ENCODE measurements around the gene ASB3.
A peak's percentile ranks its signal among the peaks of the same experiment; 100 is the strongest.
"Not testable (repeated sequence)": the region's sequence is repeated elsewhere in the genome, so short reads cannot be mapped to it uniquely, and the experiment has no call there.

The ASB3 gene

GRCh38 chr2:53785366-53785765 is 1.4 kb downstream of the ASB3 start:
- no peak for DNase-seq

DNA sequence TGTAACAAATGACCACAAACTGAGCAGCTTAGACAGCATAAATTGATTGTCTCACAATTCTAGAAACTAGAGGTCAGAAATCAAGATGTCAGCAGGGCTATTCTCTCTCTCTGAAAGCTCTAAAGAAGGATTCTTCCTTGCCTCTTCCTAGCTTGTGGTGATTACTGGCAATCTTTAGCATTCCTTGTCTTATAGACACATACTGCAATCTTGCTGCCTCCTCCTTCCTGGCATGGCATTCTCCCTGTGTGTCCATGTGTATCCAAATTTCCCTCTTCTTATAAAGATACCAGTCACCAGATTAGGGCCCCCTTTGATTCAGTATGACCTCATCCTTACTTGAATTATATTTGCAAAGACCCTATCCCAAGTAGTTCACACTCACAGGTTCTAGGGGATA is 2.3 kb downstream of the ASB3 start:
- no peak for DNase-seq

DNA sequence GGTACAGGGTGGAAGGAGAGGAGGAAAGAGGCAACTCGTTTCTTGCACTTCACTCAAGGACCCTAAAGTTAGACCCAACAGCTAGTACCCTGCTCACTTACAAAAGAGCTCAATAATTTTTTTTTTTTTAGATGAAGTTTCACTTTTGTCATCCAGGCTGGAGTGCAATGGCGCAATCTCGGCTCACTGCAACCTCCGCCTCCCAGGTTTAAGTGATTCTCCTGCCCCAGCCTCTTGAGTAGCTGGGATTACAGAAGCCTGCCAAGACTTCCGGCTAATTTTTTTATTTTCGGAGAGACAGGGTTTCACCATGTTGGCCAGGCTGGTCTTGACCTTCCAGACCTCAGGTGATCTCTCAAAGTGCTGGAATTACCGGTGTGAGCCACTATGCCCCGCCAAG is 4.1 kb downstream of the ASB3 start:
- no peak for DNase-seq

GRCh38 chr2:53780056-53780455 is 6.7 kb downstream of the ASB3 start:
- DNase-seq: no peak

- DNase-seq: no peak
Observed at GRCh38 chr2:53778536-53779162, 8.1 kb downstream of the ASB3 start.

- DNase-seq: no peak
Observed at GRCh38 chr2:53777134-53777533, 9.6 kb downstream of the ASB3 start.

DNA sequence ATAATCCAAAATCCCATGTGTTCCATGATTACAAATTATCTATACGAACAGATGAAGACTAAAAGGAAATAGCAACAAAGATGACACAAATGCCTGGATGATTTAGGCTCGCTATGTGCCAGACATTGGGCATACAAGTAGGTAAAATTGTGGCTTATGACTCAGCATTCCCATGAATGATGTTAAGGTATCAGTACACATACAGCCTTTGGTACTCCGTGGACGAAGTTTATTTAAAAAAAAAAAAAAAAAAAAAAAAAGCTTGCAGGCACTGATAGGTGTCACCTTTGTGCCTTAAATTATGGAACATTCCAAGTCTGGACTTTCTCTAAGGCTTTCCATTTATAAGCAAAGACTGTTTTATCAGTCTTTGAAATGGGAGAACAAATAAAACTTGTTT is 16.5 kb downstream of the ASB3 start:
- DNase-seq: no peak

GRCh38 chr2:53769318-53769945 is 17.3 kb downstream of the ASB3 start:
- DNase-seq: no peak

DNA sequence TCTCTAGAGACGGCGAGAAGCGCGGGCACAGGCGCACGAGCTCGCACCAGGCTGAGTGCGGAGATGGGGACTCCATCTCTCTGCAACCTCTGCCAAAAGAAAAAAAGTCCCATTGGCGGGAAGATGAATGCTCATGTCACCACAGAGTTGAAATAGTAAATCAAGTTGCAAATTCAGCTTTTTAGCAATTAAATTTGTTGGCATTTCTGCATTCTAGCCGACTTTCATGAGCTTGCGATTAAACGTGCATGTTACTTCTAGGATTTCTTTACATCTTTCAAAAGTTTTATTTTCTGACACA is 18.6 kb downstream of the ASB3 start:
- no peak for DNase-seq

GRCh38 chr2:53767405-53768241 is 19.1 kb downstream of the ASB3 start, which contains the start of gene CHAC2:
CHAC2 (plus strand) TSS chr2:53767804; CDS start chr2:53767887, 83 bp downstream.
- DNase-seq: peak; percentile 44

- DNase-seq: no peak
Observed at GRCh38 chr2:53765767-53766166, 21.0 kb downstream of the ASB3 start.

DNA sequence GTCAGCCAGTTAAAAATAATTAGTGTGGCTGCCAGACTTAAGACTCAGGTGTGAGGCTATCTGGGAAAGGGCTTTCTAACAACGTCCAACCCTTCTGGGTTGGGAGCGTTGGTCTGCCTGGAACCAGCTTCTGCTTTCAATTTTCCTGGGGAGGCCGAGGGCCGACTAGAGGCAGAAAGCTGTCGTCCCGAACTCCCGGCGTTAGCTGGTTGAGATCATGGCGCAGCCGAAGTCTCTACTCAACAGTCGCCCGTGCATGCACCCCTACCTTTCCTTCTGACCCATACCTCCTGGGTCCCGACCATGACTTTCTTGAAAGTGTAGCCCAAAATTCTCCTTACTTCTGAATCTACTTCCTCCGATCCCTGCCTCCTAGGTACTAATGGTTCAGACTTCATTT is 29.5 kb downstream of the ASB3 start:
- not testable (repeated sequence) for DNase-seq

- DNase-seq: no peak
Observed at GRCh38 chr2:53756644-53757043, 30.1 kb downstream of the ASB3 start.

DNA sequence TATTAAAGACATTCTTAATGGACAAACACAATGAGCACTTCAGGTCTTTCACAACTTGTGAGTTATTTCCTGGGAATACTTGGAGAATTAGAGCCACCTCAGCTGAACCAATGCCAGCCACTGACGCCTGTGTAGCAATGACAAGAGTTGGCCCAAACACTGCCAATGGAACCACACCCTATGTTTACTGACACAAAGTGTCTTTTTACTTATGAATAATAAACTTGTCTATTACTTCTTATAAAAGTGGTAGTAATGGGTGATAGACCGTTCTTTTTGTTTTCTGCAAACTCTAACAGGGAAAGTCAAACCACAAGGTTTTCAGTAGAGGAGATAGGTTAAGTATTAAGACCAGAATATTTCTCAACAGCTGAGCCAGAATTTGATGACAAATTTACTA is 31.6 kb downstream of the ASB3 start:
- no peak for DNase-seq

DNA sequence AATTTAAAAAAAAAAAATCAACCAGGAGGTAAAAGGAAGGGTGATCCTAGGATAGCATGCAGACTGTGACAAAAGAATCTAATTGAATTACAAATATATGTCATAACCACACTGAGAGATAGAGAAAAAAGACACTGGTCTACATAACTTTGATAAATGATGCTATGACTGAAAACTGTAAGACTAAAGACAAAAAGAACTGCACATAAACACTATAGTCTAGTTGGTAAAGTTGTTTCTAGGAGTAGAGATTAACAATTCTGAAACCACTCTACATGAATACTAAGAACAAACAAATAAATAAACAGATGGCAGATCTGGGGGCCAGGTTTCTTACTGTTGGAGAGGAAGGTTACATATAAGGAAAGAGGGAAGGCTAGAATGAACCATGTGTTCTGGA is 33.7 kb downstream of the ASB3 start:
- DNase-seq: no peak

DNA sequence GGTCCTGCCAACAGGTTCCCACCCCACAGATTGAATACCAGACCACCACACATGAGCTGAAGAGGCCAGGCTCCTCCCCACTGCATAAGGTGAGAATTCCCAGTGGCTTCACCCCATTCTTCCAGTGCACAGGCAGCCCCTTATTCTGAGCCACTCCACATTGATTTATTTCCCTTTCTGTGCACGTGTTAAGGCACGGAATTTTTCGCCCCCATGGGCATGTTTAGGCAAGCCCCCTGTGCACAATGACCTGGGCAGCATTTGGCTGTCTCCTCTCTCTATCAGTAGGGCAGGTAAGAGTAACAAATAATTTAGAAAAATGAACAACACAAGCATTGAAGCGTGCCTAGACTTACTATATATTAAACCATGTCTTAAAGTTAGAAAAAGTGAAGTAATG is 34.4 kb downstream of the ASB3 start:
- DNase-seq: no peak

DNA sequence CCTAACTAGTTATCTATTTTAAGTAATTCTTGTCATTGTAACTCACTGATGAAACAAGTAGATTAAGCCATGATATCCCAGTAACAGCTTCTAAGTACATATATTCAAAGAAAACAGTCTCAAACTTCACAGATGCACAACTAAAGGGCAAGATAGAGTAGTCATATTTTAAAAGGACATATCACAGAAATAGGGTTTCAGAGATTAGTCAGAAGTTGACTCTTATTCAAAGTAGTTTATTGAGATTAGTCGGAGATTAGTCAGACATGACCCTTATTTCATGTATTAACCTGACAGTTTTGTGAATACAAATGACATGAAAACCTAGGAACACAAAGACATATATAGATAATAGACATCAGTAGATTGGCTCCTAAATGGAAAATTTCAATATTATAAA is 35.0 kb downstream of the ASB3 start:
- no peak for DNase-seq

DNA sequence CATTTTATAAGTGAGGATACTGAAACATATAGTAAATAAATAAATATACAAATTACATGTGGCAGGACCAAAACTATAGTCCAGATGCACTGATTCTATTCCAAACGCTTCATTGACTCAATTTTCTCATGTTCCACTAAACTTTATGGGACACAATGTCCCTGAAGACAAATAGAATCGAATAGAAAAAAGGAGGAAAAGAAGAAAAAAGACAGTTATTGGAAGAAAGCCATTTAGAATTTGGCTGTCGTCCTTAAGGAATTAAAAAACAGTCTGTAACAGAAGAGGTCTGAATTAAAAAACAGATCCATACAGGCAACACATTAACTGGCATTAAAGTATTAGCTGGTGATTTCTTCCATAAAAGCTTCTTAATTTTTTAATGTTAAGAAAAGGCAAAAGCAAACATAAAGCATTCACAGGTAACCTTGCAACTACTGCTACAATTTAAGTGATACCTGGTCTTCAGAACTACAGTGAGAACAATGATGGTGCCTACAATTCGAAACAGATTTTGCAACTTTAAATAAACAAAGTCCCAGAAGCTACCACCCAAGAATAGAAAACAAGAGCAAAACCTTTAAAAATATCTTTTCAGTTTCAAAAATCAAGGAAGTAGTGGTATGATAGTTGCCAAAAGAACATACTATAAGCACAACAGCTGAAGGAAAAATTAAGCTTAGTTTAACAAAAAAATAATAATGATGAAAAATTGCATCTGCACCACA is 36.5 kb downstream of the ASB3 start:
- DNase-seq: no peak

DNA sequence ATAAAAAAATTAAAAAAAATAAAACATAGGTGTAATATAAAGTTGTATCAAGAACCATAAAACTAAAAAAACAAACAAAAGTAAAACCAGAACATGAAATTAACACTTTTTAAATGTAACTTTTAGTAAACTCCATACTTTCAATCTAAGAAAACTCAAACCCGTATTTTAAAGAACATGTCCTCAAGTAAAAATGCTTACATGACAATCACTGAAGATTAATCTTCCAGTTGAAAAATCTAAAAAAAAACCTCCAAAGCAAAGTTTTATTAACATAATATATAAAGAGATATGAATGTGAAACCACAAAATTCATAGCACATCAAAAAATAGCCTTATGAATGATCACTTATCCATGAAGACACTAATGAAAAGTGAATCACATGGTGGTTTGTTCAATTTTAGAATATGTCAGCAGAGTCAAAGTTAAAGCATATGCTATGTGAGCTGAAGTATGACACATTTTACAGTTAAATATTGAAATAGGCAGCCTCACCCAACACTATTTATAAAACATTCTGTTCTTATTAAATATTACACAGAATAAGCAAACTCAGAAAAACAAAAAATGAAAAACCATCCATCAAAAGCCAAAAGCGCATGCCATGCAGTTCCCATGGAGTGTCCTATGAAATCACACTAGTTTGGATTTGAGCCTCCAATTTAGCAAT is 42.2 kb downstream of the ASB3 start:
- no peak for DNase-seq

- no peak for DNase-seq
Observed at GRCh38 chr2:53740170-53740569, 46.6 kb downstream of the ASB3 start.

- no peak for DNase-seq
Observed at GRCh38 chr2:53739032-53739431, 47.7 kb downstream of the ASB3 start.

GRCh38 chr2:53737091-53737490 is 49.7 kb downstream of the ASB3 start:
- DNase-seq: no peak

DNA sequence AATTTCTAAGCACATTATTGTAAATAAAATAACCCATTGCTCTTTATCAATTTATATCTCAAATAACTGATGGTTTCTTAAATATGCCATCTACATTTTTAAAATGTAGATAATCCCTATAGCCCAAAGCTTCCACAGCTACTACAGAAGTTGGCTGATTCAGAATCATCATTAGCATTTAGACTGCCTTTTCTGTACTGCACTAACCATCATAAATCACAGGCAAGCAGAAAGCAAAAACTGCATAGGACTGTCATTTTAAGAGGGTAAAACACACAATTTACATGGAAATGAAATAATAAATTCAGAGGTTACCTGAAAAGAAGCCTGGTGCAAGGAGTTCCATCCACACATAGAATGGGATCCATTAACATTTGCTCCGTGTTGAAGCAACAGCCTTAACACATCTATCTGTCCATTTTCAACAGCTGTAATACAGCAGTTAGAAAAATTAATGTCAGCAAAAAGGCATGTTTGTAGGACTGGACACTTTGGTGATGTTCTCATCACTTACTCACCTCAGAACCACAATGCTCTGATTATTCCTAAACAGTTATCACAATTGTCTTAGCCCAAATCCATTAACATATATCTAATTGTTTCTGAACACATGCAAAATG is 57.5 kb downstream of the ASB3 start:
- DNase-seq: no peak

Measured in NCI-H748 treated with DMSO at 0.1 percent for 48 hours (cell line).